DMS114 treated with DMSO at 0.1 percent for 48 hours (cell line): Measurements from ENCODE around the gene LRRN4.
"Not testable (repeated sequence)": the region's sequence is repeated elsewhere in the genome, so short reads cannot be mapped to it uniquely, and the experiment has no call there.

Experiments used
- DNase-seq: peaks from one replicate; lab custom pipeline; 2025; ENCODE audit not compliant: unreplicated experiment; lab: John Stamatoyannopoulos, UW

LRRN4 gene

GRCh38 chr20:6034134-6034969 lies 19.5 kb downstream of the LRRN4 start:
- no peak for DNase-seq

GRCh38 chr20:6032907-6033306 lies 21.0 kb downstream of the LRRN4 start:
- DNase-seq = not testable (repeated sequence)

GRCh38 chr20:6030453-6031080 lies 23.3 kb downstream of the LRRN4 start:
- no peak for DNase-seq

GRCh38 chr20:6029538-6029937 lies 24.3 kb downstream of the LRRN4 start:
- DNase-seq = no peak

GRCh38 chr20:6028818-6029217 lies 25.0 kb downstream of the LRRN4 start:
- no peak for DNase-seq

GRCh38 chr20:6026051-6026450 lies 27.8 kb downstream of the LRRN4 start:
- DNase-seq = no peak

DNA sequence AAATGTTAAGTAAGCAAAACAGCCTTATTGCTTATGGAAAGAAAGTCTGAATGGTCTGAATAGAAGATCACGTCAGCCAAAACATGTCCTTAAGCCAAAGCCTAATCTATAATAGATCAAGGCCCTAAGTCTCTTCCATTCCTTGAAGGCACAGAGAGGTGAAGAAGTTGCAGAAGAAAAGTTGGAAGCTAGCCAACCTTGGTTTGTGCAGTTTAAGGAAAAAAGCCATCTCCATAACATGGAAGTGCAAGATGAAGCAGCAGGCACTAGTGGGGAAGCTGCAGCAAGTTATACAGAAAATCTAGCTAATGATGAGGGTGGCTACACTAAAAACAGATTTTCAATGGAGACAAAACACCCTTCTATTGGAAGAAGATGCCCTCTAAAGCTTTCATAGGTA lies 29.1 kb downstream of the LRRN4 start:
- DNase-seq = no peak

- no peak for DNase-seq
These were observed 36.0 kb downstream of the LRRN4 start for GRCh38 chr20:6017880-6018279.

- no peak for DNase-seq
These were observed 36.4 kb downstream of the LRRN4 start for GRCh38 chr20:6017467-6017866.

DNA sequence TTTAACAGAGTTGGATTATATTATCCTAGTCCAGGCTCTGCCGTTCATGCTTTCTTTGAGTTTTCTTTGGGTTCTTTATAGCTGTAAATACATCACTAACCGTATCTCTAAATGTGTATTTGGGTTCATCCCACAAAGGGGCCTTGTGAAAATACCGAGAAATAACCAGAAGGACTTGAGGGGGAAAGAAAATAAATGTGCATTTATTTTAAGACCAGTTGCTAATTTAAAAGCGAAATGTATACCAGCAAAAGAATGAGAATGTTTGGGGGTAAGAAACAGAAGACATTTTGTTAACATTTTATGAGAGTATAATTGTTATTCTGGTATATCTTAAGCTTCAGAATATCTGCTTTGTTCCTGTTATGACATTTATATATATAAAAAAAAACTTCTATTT lies 38.9 kb downstream of the LRRN4 start:
- no peak for DNase-seq

- DNase-seq = no peak
These were observed 39.8 kb downstream of the LRRN4 start for GRCh38 chr20:6014017-6014416.

- DNase-seq = no peak
These were observed 41.7 kb downstream of the LRRN4 start for GRCh38 chr20:6012179-6012578.

DNA sequence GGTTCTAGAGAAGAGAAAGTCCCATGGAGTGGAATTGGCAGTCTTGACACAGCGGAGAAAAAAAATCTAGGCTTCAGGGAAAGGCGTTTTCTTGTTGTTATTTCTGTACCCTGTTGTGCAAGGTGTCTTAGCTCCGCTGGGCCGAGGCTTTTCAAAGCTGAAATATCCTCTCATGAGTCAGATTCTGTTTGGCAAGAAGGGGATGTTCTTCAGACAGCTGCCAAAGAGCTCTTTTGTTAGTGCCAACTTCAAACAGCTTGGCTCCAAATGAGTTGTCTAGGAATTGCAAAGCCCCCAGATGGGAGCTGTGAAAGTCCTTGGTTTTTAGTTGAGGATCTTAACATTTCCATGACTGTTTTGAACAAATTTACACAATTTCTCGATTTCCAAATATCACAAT lies 45.6 kb downstream of the LRRN4 start:
- DNase-seq = no peak

- no peak for DNase-seq
These were observed 46.2 kb downstream of the LRRN4 start for GRCh38 chr20:6007529-6008103.

GRCh38 chr20:6007094-6007528 lies 46.7 kb downstream of the LRRN4 start:
- no peak for DNase-seq

GRCh38 chr20:6006603-6006949 lies 47.3 kb downstream of the LRRN4 start:
- DNase-seq = no peak

GRCh38 chr20:6000871-6001270 lies 53.0 kb downstream of the LRRN4 start:
- no peak for DNase-seq

DNA sequence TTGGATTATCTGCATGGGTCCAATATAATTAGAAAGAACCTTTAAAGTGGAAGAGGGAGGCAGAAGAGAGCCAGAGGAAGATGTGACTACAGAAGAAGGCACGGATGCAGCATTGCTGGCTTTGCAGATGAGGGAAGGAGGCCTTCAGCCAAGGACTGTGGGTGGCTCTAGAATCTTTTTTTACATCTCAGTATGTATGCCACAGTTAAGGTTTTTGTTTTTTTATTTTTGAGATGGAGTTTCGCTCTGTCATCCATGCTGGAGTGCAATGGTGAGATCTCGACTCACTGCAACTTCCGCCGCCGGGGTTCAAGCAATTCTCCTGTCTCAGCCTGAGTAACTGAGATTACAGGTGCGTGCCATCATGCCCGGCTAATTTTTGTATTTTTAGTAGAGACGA lies 54.1 kb downstream of the LRRN4 start:
- DNase-seq = no peak

DNA sequence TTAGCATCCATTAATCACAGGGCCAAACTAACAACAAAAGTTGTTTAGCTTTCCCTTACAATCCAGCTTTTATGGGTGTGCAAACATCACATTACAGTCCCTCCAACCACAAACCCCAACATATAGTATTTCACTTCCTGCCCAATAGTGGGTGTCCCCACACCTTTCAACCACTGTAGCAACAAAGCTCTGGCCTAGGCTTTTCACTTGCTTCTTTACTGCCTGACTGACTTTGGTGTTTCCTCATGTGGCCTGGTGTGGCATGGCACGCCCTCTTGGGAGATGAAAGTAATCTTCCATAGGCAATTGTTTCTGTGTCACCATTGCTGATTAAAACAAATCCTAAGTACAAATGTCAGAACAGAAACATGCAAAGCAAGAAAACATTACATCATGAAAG lies 57.1 kb downstream of the LRRN4 start:
- no peak for DNase-seq

DNA sequence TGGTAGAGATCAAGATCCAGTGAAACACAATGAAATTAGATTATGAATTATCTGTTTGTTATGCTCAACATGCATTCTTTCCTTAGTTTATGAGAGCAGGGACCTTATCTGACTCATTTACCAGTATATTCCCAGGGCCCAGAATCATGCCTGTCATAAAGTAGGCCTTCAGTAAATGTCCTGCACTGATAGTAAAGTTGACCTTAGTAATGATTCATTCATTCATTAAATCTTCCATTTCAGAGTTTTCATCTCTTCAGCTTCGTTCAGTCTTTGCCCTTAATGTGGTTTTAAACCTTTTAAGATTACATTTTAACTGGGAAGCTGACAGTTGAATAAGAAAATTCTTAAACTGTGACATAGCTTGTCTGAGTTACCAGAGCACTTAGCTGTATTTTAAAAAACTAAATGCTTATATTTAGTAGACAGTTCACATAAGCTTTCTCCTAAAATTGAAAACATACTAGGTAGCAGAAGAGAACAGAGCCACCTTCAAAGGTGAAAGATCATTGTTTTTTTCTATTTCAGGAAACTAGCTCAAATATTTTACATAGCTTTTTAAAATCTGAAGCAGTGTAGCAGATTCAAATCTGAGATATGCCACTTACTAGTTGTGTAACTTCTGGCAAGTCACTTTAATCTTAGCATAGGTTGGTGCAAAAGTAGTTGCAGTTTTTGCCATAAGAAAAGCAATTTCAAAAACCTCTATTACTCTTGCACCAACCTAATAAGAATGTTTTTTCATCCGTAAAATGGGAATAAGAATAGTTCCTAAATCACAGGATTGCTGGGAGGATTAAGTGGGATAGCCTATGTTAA lies 62.0 kb downstream of the LRRN4 start:
- DNase-seq = no peak

DNA sequence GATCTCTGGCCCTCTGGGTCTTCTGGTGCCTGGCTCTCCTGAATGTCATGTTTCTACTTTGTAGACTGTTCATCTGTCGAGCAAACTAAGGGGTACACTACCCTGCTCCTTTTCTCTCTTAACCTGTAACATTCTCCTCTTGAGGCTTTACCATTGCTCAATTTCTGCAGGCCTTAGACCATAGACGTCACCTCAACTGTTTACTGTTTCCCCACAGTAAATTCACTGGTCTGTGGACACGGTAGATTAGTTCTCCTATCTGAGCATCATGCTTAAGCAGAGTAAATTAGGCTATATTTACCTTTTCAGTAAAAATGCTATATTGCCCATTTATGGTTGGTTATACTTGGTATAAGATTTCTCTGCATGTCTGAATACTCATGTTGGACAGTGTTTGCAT lies 62.9 kb downstream of the LRRN4 start:
- DNase-seq = no peak
